Measurements from ENCODE around the gene CSF3. TPM values are rescaled to one million over a fixed set of nuclear protein-coding genes. Genes with fewer than 3 reads are reported as not detected.

The CSF3 gene
- total RNA-seq, 1 experiment from 2014 or later: not detected

- no peak for TF ChIP-seq CTCF (IDR thresholded peaks at IDR 0.05 in 2 of 3, conservative IDR thresholded peaks at IDR 0.05 in 1 of 3; ENCODE audit: borderline replicate concordance in 1 of 3, insufficient read depth in 1 of 3, low read depth in 2 of 3, low read length in 2 of 3)
Measured at GRCh38 chr17:40021451-40021971, 6.3 kb downstream of the CSF3 start (continued).

- ChIA-PET CTCF (no interaction called here), POLR2A (no interaction called here), RAD21 (ENCODE audit: low non-redundant PET in 1 of 2, low total read pairs in 2 of 2, uncharacterized antibody in 2 of 2, unreplicated experiment in 2 of 2) (no interaction called here)
- no peaks in the 10 kb centered on the region for H3K79me2 ChIP-seq (ENCODE audit: insufficient read depth, low read length)
- H3K9me3 ChIP-seq (ENCODE audit: control insufficient read depth in 1 of 2, insufficient read depth in 1 of 2, low read depth in 1 of 2, low read length in 2 of 2): no peaks in the 10 kb centered on the region
- H3K36me3 ChIP-seq (ENCODE audit: control insufficient read depth in 1 of 2, insufficient read depth in 2 of 2, low read length in 2 of 2): peaks cover 13 to 41% of the 10 kb centered on the region in 2 experiments; a peak in 3 of 4 replicates
- no peak overlapping the region for H3K4me3 ChIP-seq (replicated peaks in 1 of 2; ENCODE audit: low read depth in 1 of 2, low read length in 2 of 2)
- no peaks in the 10 kb centered on the region for H3K27me3 ChIP-seq (ENCODE audit: insufficient read depth, low read length)
- H4K20me1 ChIP-seq (ENCODE audit: insufficient read depth): no peaks in the 10 kb centered on the region
- no peak overlapping the region for H3K9ac ChIP-seq (ENCODE audit: low read length)
- intact Hi-C loops (cut with micrococcal nuclease): no loop called here
- H2AFZ ChIP-seq (ENCODE audit: low read depth, low read length, poor library complexity, severe bottlenecking): no peak overlapping the region
- no peak overlapping the region for H3K27ac ChIP-seq (ENCODE audit: low read depth, low read length)
- no TSS peak for BruUV-seq (replicated peaks)
- ATAC-seq: no peak
- no peak for DNase-seq (ENCODE audit: low read depth, low spot score)
- TF ChIP-seq JUND (IDR thresholded peaks at IDR 0.05): no peak
- TF ChIP-seq ZFX (IDR thresholded peaks at IDR 0.05): no peak
- TF ChIP-seq POLR2A (IDR thresholded peaks at IDR 0.05; ENCODE audit: borderline replicate concordance, extremely low read depth, insufficient read depth, insufficient read length): no peak
- no peak overlapping the region for H3K4me2 ChIP-seq (ENCODE audit: low read length)
- peaks cover 2 to 22% of the 10 kb centered on the region in 2 experiments; a peak in 2 of 4 replicates for H3K4me1 ChIP-seq (ENCODE audit: control insufficient read depth in 1 of 2, insufficient read depth in 2 of 2, low read length in 2 of 2)
- no peaks in the 10 kb centered on the region for H3K9me2 ChIP-seq (ENCODE audit: insufficient read depth)
Measured at GRCh38 chr17:40022497-40022896, 7.3 kb downstream of the CSF3 start.

GRCh38 chr17:40022961-40023541, 7.8 kb downstream of the CSF3 start:
- TF ChIP-seq FOSL1 (IDR thresholded peaks at IDR 0.05; ENCODE audit: low read depth) (no peak), POLR2A (IDR thresholded peaks at IDR 0.05; ENCODE audit: borderline replicate concordance, extremely low read depth, insufficient read depth, insufficient read length) (no peak), MAX (IDR thresholded peaks at IDR 0.05) (no peak), ZNF274 (IDR thresholded peaks at IDR 0.05; ENCODE audit: low read depth, low read length) (no peak), EGR1 (IDR thresholded peaks at IDR 0.05; ENCODE audit: low read depth) (no peak), EZH2phosphoT487 (IDR thresholded peaks at IDR 0.05; ENCODE audit: borderline replicate concordance) (no peak), POLR2AphosphoS5 (IDR thresholded peaks at IDR 0.05; ENCODE audit: low read depth, low read length) (no peak), JUND (IDR thresholded peaks at IDR 0.05) (no peak)
- Histone ChIP-seq H3K36me3 (ENCODE audit: control insufficient read depth in 1 of 2, insufficient read depth in 2 of 2, low read length in 2 of 2) (peaks cover 13 to 44% of the 10 kb centered on the region in 2 experiments; a peak in 3 of 4 replicates), H3K4me2 (ENCODE audit: low read length) (no peak overlapping the region), H2AFZ (ENCODE audit: low read depth, low read length, poor library complexity, severe bottlenecking) (no peak overlapping the region), H3K9me2 (ENCODE audit: insufficient read depth) (no peaks in the 10 kb centered on the region), H4K20me1 (ENCODE audit: insufficient read depth) (no peaks in the 10 kb centered on the region), H3K4me1 (ENCODE audit: control insufficient read depth in 1 of 2, insufficient read depth in 2 of 2, low read length in 2 of 2) (peaks cover 2 to 22% of the 10 kb centered on the region in 2 experiments; a peak in 2 of 4 replicates), H3K9ac (ENCODE audit: low read length) (no peak overlapping the region), H3K9me3 (ENCODE audit: control insufficient read depth in 1 of 2, insufficient read depth in 1 of 2, low read depth in 1 of 2, low read length in 2 of 2) (no peaks in the 10 kb centered on the region), H3K27me3 (ENCODE audit: insufficient read depth, low read length) (no peaks in the 10 kb centered on the region), H3K4me3 (replicated peaks in 1 of 2; ENCODE audit: low read depth in 1 of 2, low read length in 2 of 2) (no peak overlapping the region), H3K79me2 (ENCODE audit: insufficient read depth, low read length) (no peaks in the 10 kb centered on the region), H3K27ac (ENCODE audit: low read depth, low read length) (no peak overlapping the region)
- intact Hi-C loops (cut with micrococcal nuclease): no loop called here
- DNase-seq (ENCODE audit: low read depth, low spot score) (no peak), ATAC-seq (no peak)
- ChIA-PET RAD21 (ENCODE audit: low non-redundant PET in 1 of 2, low total read pairs in 2 of 2, uncharacterized antibody in 2 of 2, unreplicated experiment in 2 of 2) (no interaction called here), POLR2A (no interaction called here), CTCF (no interaction called here)
- no TSS peak for BruUV-seq (replicated peaks)

Data from HCT116 (cell line).